ENCODE measurements around the gene LDB2.

Gene LDB2

GRCh38 chr4:16866974-16867373, 31.5 kb downstream of the LDB2 start:
- TF ChIP-seq YY1 (IDR thresholded peaks at IDR 0.05; ENCODE audit: low read depth), result no peak

GRCh38 chr4:16865897-16866283, 32.6 kb downstream of the LDB2 start:
- TF ChIP-seq REST (IDR thresholded peaks at IDR 0.05; ENCODE audit: low read depth) (no peak), FOXM1 (IDR thresholded peaks at IDR 0.05; ENCODE audit: borderline replicate concordance, low read depth) (no peak), RAD21 (IDR thresholded peaks at IDR 0.05; ENCODE audit: low read depth) (no peak), ZBTB7A (IDR thresholded peaks at IDR 0.05; ENCODE audit: low read depth) (no peak), YY1 (IDR thresholded peaks at IDR 0.05; ENCODE audit: low read depth) (no peak), TEAD4 (IDR thresholded peaks at IDR 0.05) (no peak), MAX (IDR thresholded peaks at IDR 0.05) (no peak), TCF12 (IDR thresholded peaks at IDR 0.05; ENCODE audit: low read depth) (no peak), NFIC (IDR thresholded peaks at IDR 0.05) (no peak), TAF1 (IDR thresholded peaks at IDR 0.05; ENCODE audit: low read depth) (no peak), CEBPB (IDR thresholded peaks at IDR 0.05) (no peak), CREB1 (IDR thresholded peaks at IDR 0.05; ENCODE audit: low read depth) (no peak), USF1 (IDR thresholded peaks at IDR 0.05) (no peak), EGR1 (IDR thresholded peaks at IDR 0.05) (no peak), EP300 (IDR thresholded peaks at IDR 0.05; ENCODE audit: borderline replicate concordance) (no peak)

- TF ChIP-seq EP300 (IDR thresholded peaks at IDR 0.05; ENCODE audit: borderline replicate concordance) (no peak), CEBPB (IDR thresholded peaks at IDR 0.05) (no peak), REST (IDR thresholded peaks at IDR 0.05; ENCODE audit: low read depth) (no peak), RAD21 (IDR thresholded peaks at IDR 0.05; ENCODE audit: low read depth) (no peak), TCF12 (IDR thresholded peaks at IDR 0.05; ENCODE audit: low read depth) (no peak), USF1 (IDR thresholded peaks at IDR 0.05) (no peak)
Measured at GRCh38 chr4:16865209-16865896, 33.1 kb downstream of the LDB2 start.

GRCh38 chr4:16864199-16864598, 34.2 kb downstream of the LDB2 start:
- TF ChIP-seq ZBTB7A (IDR thresholded peaks at IDR 0.05; ENCODE audit: low read depth), result no peak
- TF ChIP-seq USF1 (IDR thresholded peaks at IDR 0.05), result no peak
- no peak for TF ChIP-seq TEAD4 (IDR thresholded peaks at IDR 0.05)
- TF ChIP-seq MAX (IDR thresholded peaks at IDR 0.05), result no peak
- no peak for TF ChIP-seq CEBPB (IDR thresholded peaks at IDR 0.05)
- no peak for TF ChIP-seq EP300 (IDR thresholded peaks at IDR 0.05; ENCODE audit: borderline replicate concordance)
- no peak for TF ChIP-seq CREB1 (IDR thresholded peaks at IDR 0.05; ENCODE audit: low read depth)
- TF ChIP-seq YY1 (IDR thresholded peaks at IDR 0.05; ENCODE audit: low read depth), result no peak
- no peak for TF ChIP-seq EGR1 (IDR thresholded peaks at IDR 0.05)
- TF ChIP-seq FOXM1 (IDR thresholded peaks at IDR 0.05; ENCODE audit: borderline replicate concordance, low read depth), result no peak
- no peak for TF ChIP-seq REST (IDR thresholded peaks at IDR 0.05; ENCODE audit: low read depth)
- TF ChIP-seq NFIC (IDR thresholded peaks at IDR 0.05), result no peak
- TF ChIP-seq TAF1 (IDR thresholded peaks at IDR 0.05; ENCODE audit: low read depth), result no peak
- TF ChIP-seq TCF12 (IDR thresholded peaks at IDR 0.05; ENCODE audit: low read depth), result no peak
- TF ChIP-seq RAD21 (IDR thresholded peaks at IDR 0.05; ENCODE audit: low read depth), result no peak
